PC-9 (cell line): ENCODE measurements around the gene RBBP4. TPM values are rescaled to one million over a fixed set of nuclear protein-coding genes. Genes with fewer than 3 reads are reported as not detected.

Experiments used
- BruUV-seq: library from RNA; stranded (reverse); fragments of 400-500 nt; replicated peaks from 2 replicates; lab custom pipeline; 2021; lab: Mats Ljungman, UMichigan
- CTCF ChIA-PET: fragments of 300-600 bp; sonication (Branson Sonifier 250); formaldehyde crosslinking; loops from one replicate; lab custom pipeline; 2022; ENCODE audit warnings: antibody characterized with exemption; lab: Charles Lee
- POLR2A ChIA-PET: fragments of 300-600 bp; sonication (Branson Sonifier 250); formaldehyde crosslinking; loops from one replicate; lab custom pipeline; 2022; ENCODE audit warnings: antibody characterized with exemption; ENCODE audit not compliant: unreplicated experiment; lab: Charles Lee
- DNase-seq, 2 experiments: peaks; one replicate each; pipeline versions ENCODE4 v3.0.0 to v3.0.0-alpha.2; 2015 to 2022; ENCODE audit warnings: mixed read lengths in 1 of 2
- H2AFZ ChIP-seq: fragments of 200-600 bp; sonication (generic); 2 replicates; pipeline ENCODE4 v1.8.1; 2017; ENCODE audit warnings: antibody characterized with exemption
- H3F3A ChIP-seq: fragments of 200-600 bp; sonication (generic); 2 replicates; pipeline ENCODE4 v1.8.1; 2017; ENCODE audit warnings: antibody characterized with exemption, mild to moderate bottlenecking, low read depth; ENCODE audit not compliant: insufficient read depth
- H3K27ac ChIP-seq: fragments of 200-600 bp; sonication (generic); 2 replicates; pipeline ENCODE4 v1.6.1; 2016; ENCODE audit warnings: mixed run types
- H3K27me3 ChIP-seq: fragments of 200-600 bp; sonication (generic); 2 replicates; pipeline ENCODE4 v1.6.1; 2016; ENCODE audit warnings: low read depth, mixed run types; ENCODE audit not compliant: insufficient read depth
- H3K36me3 ChIP-seq: fragments of 200-600 bp; sonication (generic); 2 replicates; pipeline ENCODE4 v1.6.1; 2016; ENCODE audit warnings: low read depth, mixed run types
- H3K4me1 ChIP-seq: fragments of 200-600 bp; sonication (generic); replicated peaks from 2 replicates; pipeline ENCODE4 v1.6.1; 2016; ENCODE audit warnings: mixed run types; ENCODE audit not compliant: insufficient read depth
- H3K4me2 ChIP-seq: fragments of 200-600 bp; sonication (generic); 2 replicates; pipeline ENCODE4 v1.6.1; 2017; ENCODE audit warnings: mixed run types
- H3K4me3 ChIP-seq: fragments of 200-600 bp; sonication (generic); 2 replicates; pipeline ENCODE4 v1.6.1; 2016; ENCODE audit warnings: mixed run types
- H3K79me2 ChIP-seq: fragments of 200-600 bp; sonication (generic); 2 replicates; pipeline ENCODE4 v1.6.1; 2017; ENCODE audit warnings: low read depth, mixed run types
- H3K9me2 ChIP-seq: fragments of 200-600 bp; sonication (generic); 2 replicates; pipeline ENCODE4 v1.8.1; 2017; ENCODE audit warnings: mild to moderate bottlenecking; ENCODE audit not compliant: insufficient read depth
- H3K9me3 ChIP-seq: fragments of 200-600 bp; sonication (generic); 2 replicates; pipeline ENCODE4 v1.8.1; 2016; ENCODE audit warnings: low read depth; ENCODE audit not compliant: insufficient read depth
- H4K20me1 ChIP-seq: fragments of 200-600 bp; sonication (generic); 2 replicates; pipeline ENCODE4 v1.8.1; 2017; ENCODE audit not compliant: insufficient read depth
- EZH2 ChIP-seq: fragments of 200-600 bp; sonication (generic); IDR thresholded peaks from 2 replicates; pipeline ENCODE4 v1.8.0; 2017; ENCODE audit warnings: antibody characterized with exemption, low read depth
- intact Hi-C: fragments of 100-400 bp; cut with micrococcal nuclease; formaldehyde crosslinking; loops from one replicate; pipeline ENCODE4 v1.10.0; 2022; ENCODE audit not compliant: unreplicated experiment
- total RNA-seq: library from RNA; stranded (reverse); gene quantifications from 2 replicates; pipeline ENCODE4 v1.2.3, GENCODE V29; 2021
- TF ChIP-seq, protein P1 (sequence below): fragments of 200-600 bp; sonication (generic); conservative IDR thresholded peaks from 2 replicates; pipeline ENCODE4 v1.6.1; 2017; ENCODE audit warnings: mixed run types, antibody characterized with exemption, mild to moderate bottlenecking, moderate library complexity

Gene RBBP4
- total RNA-seq, 1 experiment from 2014 or later: 206 TPM

DNA sequence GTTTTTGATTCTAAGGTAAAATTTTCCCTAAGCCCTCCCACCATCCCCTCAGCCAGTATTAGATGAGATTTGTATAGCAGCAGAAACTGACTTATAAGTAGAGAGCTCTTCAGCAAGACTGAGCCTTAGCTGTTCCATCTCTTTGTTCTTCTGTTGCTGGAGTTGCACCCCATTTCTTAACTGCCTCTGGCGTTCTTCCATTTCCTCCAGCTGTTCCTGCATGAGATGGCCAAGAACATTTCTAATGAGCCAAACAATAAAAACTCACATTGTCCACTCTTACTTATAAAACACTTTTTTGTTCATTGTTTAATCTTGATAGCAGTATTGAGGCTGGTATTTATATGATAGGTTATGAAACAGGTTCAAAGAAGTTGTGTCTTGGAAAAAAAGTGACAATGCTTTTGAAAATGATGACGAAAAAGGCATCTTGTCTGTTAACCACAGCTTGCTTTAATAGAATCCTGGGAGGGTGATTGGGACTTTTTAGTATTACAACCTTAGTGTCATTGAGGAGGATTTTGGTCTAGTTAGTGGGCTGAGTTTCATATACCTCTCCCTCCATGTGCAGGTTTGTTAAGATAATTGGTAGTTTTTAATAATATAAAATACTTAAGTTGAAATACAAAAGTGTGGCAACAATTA, 33.3 kb downstream of the RBBP4 start:
- CTCF ChIA-PET: no interaction called here
- peaks cover 60% of the 10 kb centered on the region for H3F3A ChIP-seq
- no peak overlapping the region for H3K27ac ChIP-seq
- no peak overlapping the region for H2AFZ ChIP-seq
- POLR2A ChIA-PET: no interaction called here
- BruUV-seq: no TSS peak
- intact Hi-C loops: no loop called here
- H3K4me1 ChIP-seq: no peaks in the 10 kb centered on the region
- TF ChIP-seq, protein P1, sequence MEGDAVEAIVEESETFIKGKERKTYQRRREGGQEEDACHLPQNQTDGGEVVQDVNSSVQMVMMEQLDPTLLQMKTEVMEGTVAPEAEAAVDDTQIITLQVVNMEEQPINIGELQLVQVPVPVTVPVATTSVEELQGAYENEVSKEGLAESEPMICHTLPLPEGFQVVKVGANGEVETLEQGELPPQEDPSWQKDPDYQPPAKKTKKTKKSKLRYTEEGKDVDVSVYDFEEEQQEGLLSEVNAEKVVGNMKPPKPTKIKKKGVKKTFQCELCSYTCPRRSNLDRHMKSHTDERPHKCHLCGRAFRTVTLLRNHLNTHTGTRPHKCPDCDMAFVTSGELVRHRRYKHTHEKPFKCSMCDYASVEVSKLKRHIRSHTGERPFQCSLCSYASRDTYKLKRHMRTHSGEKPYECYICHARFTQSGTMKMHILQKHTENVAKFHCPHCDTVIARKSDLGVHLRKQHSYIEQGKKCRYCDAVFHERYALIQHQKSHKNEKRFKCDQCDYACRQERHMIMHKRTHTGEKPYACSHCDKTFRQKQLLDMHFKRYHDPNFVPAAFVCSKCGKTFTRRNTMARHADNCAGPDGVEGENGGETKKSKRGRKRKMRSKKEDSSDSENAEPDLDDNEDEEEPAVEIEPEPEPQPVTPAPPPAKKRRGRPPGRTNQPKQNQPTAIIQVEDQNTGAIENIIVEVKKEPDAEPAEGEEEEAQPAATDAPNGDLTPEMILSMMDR: no peak
- no peak for TF ChIP-seq EZH2
- H3K4me2 ChIP-seq: no peak overlapping the region
- no peaks in the 10 kb centered on the region for H3K79me2 ChIP-seq
- no peak for DNase-seq
- H3K9me2 ChIP-seq: no peaks in the 10 kb centered on the region
- peaks cover 34% of the 10 kb centered on the region for H3K36me3 ChIP-seq
- no peaks in the 10 kb centered on the region for H3K27me3 ChIP-seq
- no peaks in the 10 kb centered on the region for H4K20me1 ChIP-seq
- H3K9me3 ChIP-seq: no peaks in the 10 kb centered on the region
- no peak overlapping the region for H3K4me3 ChIP-seq

GRCh38 chr1:32685498-32685897, 34.5 kb downstream of the RBBP4 start:
- no TSS peak for BruUV-seq
- H3K4me2 ChIP-seq: no peak overlapping the region
- H3K9me3 ChIP-seq: no peaks in the 10 kb centered on the region
- no peaks in the 10 kb centered on the region for H4K20me1 ChIP-seq
- peaks cover 65% of the 10 kb centered on the region; the same call in 1 of the 2 replicates for H3F3A ChIP-seq
- ChIA-PET POLR2A (no interaction called here), CTCF (no interaction called here)
- TF ChIP-seq EZH2: no peak
- TF ChIP-seq, protein P1: no peak
- H2AFZ ChIP-seq: no peak overlapping the region
- H3K9me2 ChIP-seq: no peaks in the 10 kb centered on the region
- no peak overlapping the region for H3K4me3 ChIP-seq
- H3K27ac ChIP-seq: no peak overlapping the region
- no peaks in the 10 kb centered on the region for H3K27me3 ChIP-seq
- intact Hi-C loops: no loop called here
- no peaks in the 10 kb centered on the region for H3K4me1 ChIP-seq
- no peaks in the 10 kb centered on the region for H3K79me2 ChIP-seq
- no peak for DNase-seq
- H3K36me3 ChIP-seq: peaks cover 28% of the 10 kb centered on the region; the same call in 1 of the 2 replicates

GRCh38 chr1:32686387-32686786, 35.4 kb downstream of the RBBP4 start:
- POLR2A ChIA-PET: no interaction called here

More at GRCh38 chr1:32686387-32686786, 35.4 kb downstream of the RBBP4 start:
- Histone ChIP-seq H3K27me3 (no peaks in the 10 kb centered on the region), H3K4me1 (no peaks in the 10 kb centered on the region), H3K4me2 (no peak overlapping the region), H3K4me3 (no peak overlapping the region), H3F3A (peaks cover 62% of the 10 kb centered on the region; the same call in 1 of the 2 replicates), H3K79me2 (no peaks in the 10 kb centered on the region), H3K9me3 (no peaks in the 10 kb centered on the region), H4K20me1 (no peaks in the 10 kb centered on the region), H3K36me3 (peaks cover 19% of the 10 kb centered on the region; the same call in 1 of the 2 replicates), H3K9me2 (no peaks in the 10 kb centered on the region), H3K27ac (no peak overlapping the region), H2AFZ (no peak overlapping the region)
- TF ChIP-seq, protein P1: no peak
- no peak for TF ChIP-seq EZH2
- DNase-seq: no peak
- intact Hi-C loops: no loop called here
- BruUV-seq: no TSS peak
- CTCF ChIA-PET: no interaction called here
